Measurements from ENCODE around the gene BNC2. TPM values are rescaled to one million over a fixed set of nuclear protein-coding genes. Genes with fewer than 3 reads are reported as not detected.

BNC2 gene
- total RNA-seq, 1 experiment from 2014 or later = 0.20 TPM

- no TSS peak for BruUV-seq (replicated peaks)
- TF ChIP-seq, protein P1, sequence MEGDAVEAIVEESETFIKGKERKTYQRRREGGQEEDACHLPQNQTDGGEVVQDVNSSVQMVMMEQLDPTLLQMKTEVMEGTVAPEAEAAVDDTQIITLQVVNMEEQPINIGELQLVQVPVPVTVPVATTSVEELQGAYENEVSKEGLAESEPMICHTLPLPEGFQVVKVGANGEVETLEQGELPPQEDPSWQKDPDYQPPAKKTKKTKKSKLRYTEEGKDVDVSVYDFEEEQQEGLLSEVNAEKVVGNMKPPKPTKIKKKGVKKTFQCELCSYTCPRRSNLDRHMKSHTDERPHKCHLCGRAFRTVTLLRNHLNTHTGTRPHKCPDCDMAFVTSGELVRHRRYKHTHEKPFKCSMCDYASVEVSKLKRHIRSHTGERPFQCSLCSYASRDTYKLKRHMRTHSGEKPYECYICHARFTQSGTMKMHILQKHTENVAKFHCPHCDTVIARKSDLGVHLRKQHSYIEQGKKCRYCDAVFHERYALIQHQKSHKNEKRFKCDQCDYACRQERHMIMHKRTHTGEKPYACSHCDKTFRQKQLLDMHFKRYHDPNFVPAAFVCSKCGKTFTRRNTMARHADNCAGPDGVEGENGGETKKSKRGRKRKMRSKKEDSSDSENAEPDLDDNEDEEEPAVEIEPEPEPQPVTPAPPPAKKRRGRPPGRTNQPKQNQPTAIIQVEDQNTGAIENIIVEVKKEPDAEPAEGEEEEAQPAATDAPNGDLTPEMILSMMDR (IDR thresholded peaks at IDR 0.05; ENCODE audit: insufficient read depth in 1 of 2, low read depth in 1 of 2, low read length in 1 of 2, severe bottlenecking in 1 of 2, unreplicated experiment in 1 of 2) = no peak
- H3K4me1 Mint-ChIP-seq (ENCODE audit: low read depth, unreplicated experiment) = no peaks in the 10 kb centered on the region
- intact Hi-C loops (cut with micrococcal nuclease; ENCODE audit: unreplicated experiment) = no loop called here
- Histone ChIP-seq H3K4me3 (ENCODE audit: low read depth, low read length) (no peak overlapping the region), H3K4me1 (no peaks in the 10 kb centered on the region; the same call in 1 of the 2 replicates), H3K9me3 (no peaks in the 10 kb centered on the region), H3K27me3 (replicated peaks; ENCODE audit: control insufficient read depth, insufficient read depth, low read length) (no peaks in the 10 kb centered on the region), H3K36me3 (ENCODE audit: control insufficient read depth, insufficient read depth, low read length) (no peaks in the 10 kb centered on the region)
- no peaks in the 10 kb centered on the region for H3K27me3 Mint-ChIP-seq (ENCODE audit: insufficient read depth, unreplicated experiment)
- no peaks in the 10 kb centered on the region for H3K9me3 Mint-ChIP-seq (ENCODE audit: unreplicated experiment)
- DNase-seq = no peak
- H3K36me3 Mint-ChIP-seq (ENCODE audit: insufficient read depth, unreplicated experiment) = no peaks in the 10 kb centered on the region
- CTCF ChIA-PET = no interaction called here
- no peak overlapping the region for H3K4me3 Mint-ChIP-seq (ENCODE audit: unreplicated experiment)
- no peak overlapping the region for H3K27ac Mint-ChIP-seq (ENCODE audit: unreplicated experiment)
- POLR2A ChIA-PET = no interaction called here
These were observed 58.3 kb downstream of the BNC2 start for GRCh38 chr9:16811987-16812685.

DNA sequence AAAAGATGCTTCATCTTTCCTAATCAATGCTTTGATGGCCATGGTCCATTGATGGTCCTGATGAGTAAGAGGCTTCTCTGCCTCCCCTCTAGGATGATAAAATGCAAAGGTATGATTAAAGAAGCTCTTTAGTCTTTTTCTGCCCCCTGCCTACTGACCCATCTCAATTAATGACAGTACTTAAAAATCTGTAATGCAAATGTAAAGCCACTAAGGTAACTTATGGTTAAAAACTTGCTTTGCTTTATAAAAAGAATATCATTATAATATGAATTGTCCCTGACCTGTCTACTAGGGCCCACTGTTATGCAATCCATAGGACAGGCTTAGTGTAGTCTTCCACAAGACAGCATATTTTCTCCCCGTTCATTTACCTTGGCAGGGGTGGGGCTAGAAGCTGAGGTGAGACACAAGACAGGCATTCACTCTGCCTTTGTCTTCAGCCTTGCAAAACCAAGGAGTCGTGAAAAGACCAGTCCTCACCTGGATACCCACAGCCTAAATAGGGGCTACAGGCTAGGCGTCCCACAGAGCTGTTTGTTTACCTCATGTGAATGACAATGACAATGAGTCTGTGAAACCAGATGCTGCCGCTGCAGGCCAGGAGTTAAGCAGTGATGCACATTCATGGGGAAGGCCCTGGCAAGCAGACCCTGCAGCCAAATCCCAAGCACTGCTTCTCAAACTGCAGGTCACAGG lies 60.4 kb downstream of the BNC2 start:
- ChIA-PET POLR2A (no interaction called here), CTCF (no interaction called here)
- BruUV-seq (replicated peaks) = no TSS peak
- no peaks in the 10 kb centered on the region for H3K36me3 Mint-ChIP-seq (ENCODE audit: insufficient read depth, unreplicated experiment)
- no peak for DNase-seq
- Histone ChIP-seq H3K27me3 (replicated peaks; ENCODE audit: control insufficient read depth, insufficient read depth, low read length) (no peaks in the 10 kb centered on the region), H3K9me3 (no peaks in the 10 kb centered on the region), H3K36me3 (ENCODE audit: control insufficient read depth, insufficient read depth, low read length) (no peaks in the 10 kb centered on the region), H3K4me3 (ENCODE audit: low read depth, low read length) (no peak overlapping the region), H3K4me1 (no peaks in the 10 kb centered on the region; the same call in 1 of the 2 replicates)
- H3K9me3 Mint-ChIP-seq (ENCODE audit: unreplicated experiment) = no peaks in the 10 kb centered on the region
- no peaks in the 10 kb centered on the region for H3K4me1 Mint-ChIP-seq (ENCODE audit: low read depth, unreplicated experiment)
- no peak overlapping the region for H3K27ac Mint-ChIP-seq (ENCODE audit: unreplicated experiment)
- TF ChIP-seq, protein P1 (IDR thresholded peaks at IDR 0.05; ENCODE audit: insufficient read depth in 1 of 2, low read depth in 1 of 2, low read length in 1 of 2, severe bottlenecking in 1 of 2, unreplicated experiment in 1 of 2) = no peak
- H3K4me3 Mint-ChIP-seq (ENCODE audit: unreplicated experiment) = no peak overlapping the region
- intact Hi-C loops (cut with micrococcal nuclease; ENCODE audit: unreplicated experiment) = no loop called here
- no peaks in the 10 kb centered on the region for H3K27me3 Mint-ChIP-seq (ENCODE audit: insufficient read depth, unreplicated experiment)

- no peaks in the 10 kb centered on the region for H3K4me1 Mint-ChIP-seq (ENCODE audit: low read depth, unreplicated experiment)
- TF ChIP-seq, protein P1 (IDR thresholded peaks at IDR 0.05; ENCODE audit: insufficient read depth in 1 of 2, low read depth in 1 of 2, low read length in 1 of 2, severe bottlenecking in 1 of 2, unreplicated experiment in 1 of 2) = no peak
These were observed 63.8 kb downstream of the BNC2 start for GRCh38 chr9:16806674-16807073.

More at GRCh38 chr9:16806674-16807073, 63.8 kb downstream of the BNC2 start:
- Histone ChIP-seq H3K27me3 (replicated peaks; ENCODE audit: control insufficient read depth, insufficient read depth, low read length) (no peaks in the 10 kb centered on the region), H3K9me3 (no peaks in the 10 kb centered on the region), H3K36me3 (ENCODE audit: control insufficient read depth, insufficient read depth, low read length) (no peaks in the 10 kb centered on the region), H3K4me1 (no peaks in the 10 kb centered on the region), H3K4me3 (ENCODE audit: low read depth, low read length) (no peak overlapping the region)
- H3K4me3 Mint-ChIP-seq (ENCODE audit: unreplicated experiment) = no peak overlapping the region
- CTCF ChIA-PET = no interaction called here
- no peaks in the 10 kb centered on the region for H3K9me3 Mint-ChIP-seq (ENCODE audit: unreplicated experiment)
- POLR2A ChIA-PET = no interaction called here
- DNase-seq = no peak
- intact Hi-C loops (cut with micrococcal nuclease; ENCODE audit: unreplicated experiment) = no loop called here
- no peak overlapping the region for H3K27ac Mint-ChIP-seq (ENCODE audit: unreplicated experiment)
- H3K27me3 Mint-ChIP-seq (ENCODE audit: insufficient read depth, unreplicated experiment) = no peaks in the 10 kb centered on the region
- BruUV-seq (replicated peaks) = no TSS peak
- H3K36me3 Mint-ChIP-seq (ENCODE audit: insufficient read depth, unreplicated experiment) = no peaks in the 10 kb centered on the region

Data from Caco-2 (cell line).